Stimulated activated CD8-positive, alpha-beta memory T cell treated with anti-CD3 and anti-CD28 coated beads, Interleukin-4, amount 100 ng/mL, for 24 hours (primary cell): Measurements from ENCODE around the gene TEDC2.
"Not testable (repeated sequence)": the region's sequence is repeated elsewhere in the genome, so short reads cannot be mapped to it uniquely, and the experiment has no call there.

ENCODE experiments used
- DNase-seq: peaks from one replicate; pipeline ENCODE4 v3.0.0-alpha.2; 2020; ENCODE audit warnings: low read depth

The TEDC2 gene

GRCh38 chr16:2437032-2437790 is 22.7 kb upstream of the TEDC2 start:
- DNase-seq, result no peak

GRCh38 chr16:2438121-2438520 is 21.8 kb upstream of the TEDC2 start:
- no peak for DNase-seq

- no peak for DNase-seq
Observed at GRCh38 chr16:2439598-2439997, 20.3 kb upstream of the TEDC2 start.

- not testable (repeated sequence) for DNase-seq
Observed at GRCh38 chr16:2441143-2441804, 18.6 kb upstream of the TEDC2 start.

- DNase-seq, result no peak
Observed at GRCh38 chr16:2443555-2443954, 16.4 kb upstream of the TEDC2 start.

GRCh38 chr16:2447920-2448583 is 11.9 kb upstream of the TEDC2 start:
- DNase-seq, result no peak

- no peak for DNase-seq
Observed at GRCh38 chr16:2449118-2449517, 10.8 kb upstream of the TEDC2 start.

- DNase-seq, result no peak
Observed at GRCh38 chr16:2450535-2450934, 9.4 kb upstream of the TEDC2 start.

GRCh38 chr16:2450975-2451381 is 8.9 kb upstream of the TEDC2 start:
- DNase-seq, result no peak

- no peak for DNase-seq
Observed at GRCh38 chr16:2451851-2452320, 8.0 kb upstream of the TEDC2 start.

GRCh38 chr16:2452650-2453049 is 7.3 kb upstream of the TEDC2 start:
- DNase-seq, result no peak

- no peak for DNase-seq
Observed at GRCh38 chr16:2455081-2455845, 4.6 kb upstream of the TEDC2 start.

- DNase-seq, result no peak
Observed at GRCh38 chr16:2456551-2457153, 3.3 kb upstream of the TEDC2 start.

GRCh38 chr16:2457267-2457666 is 2.6 kb upstream of the TEDC2 start:
- DNase-seq, result no peak

- DNase-seq, result no peak
Observed at GRCh38 chr16:2457946-2458345, 2.0 kb upstream of the TEDC2 start.

- no peak for DNase-seq
Observed at GRCh38 chr16:2458887-2459646, 842 bp upstream of the TEDC2 start.

- no peak for DNase-seq
Observed at GRCh38 chr16:2460391-2460713, 443 bp downstream of the TEDC2 start.

GRCh38 chr16:2460916-2461315 is 1.0 kb downstream of the TEDC2 start:
- DNase-seq, result no peak

GRCh38 chr16:2462031-2462866 is 2.3 kb downstream of the TEDC2 start:
- no peak for DNase-seq

- DNase-seq, result no peak
Observed at GRCh38 chr16:2464333-2464732, 4.4 kb downstream of the TEDC2 start.
